Vagina (tissue), 2 donors: Measurements from ENCODE around the gene BGN. TPM values are rescaled to one million over a fixed set of nuclear protein-coding genes. Genes with fewer than 3 reads are reported as not detected.

Experiments
- DNase-seq, 2 donors: peaks; one replicate each; pipeline ENCODE4 v3.0.0-alpha.2; 2017; ENCODE audit errors: extremely low spot score in 2 of 2
- H3K27ac ChIP-seq: fragments of 200-600 bp; sonication (generic); one replicate; pipeline ENCODE4 v1.5.1; 2019
- H3K27me3 ChIP-seq: fragments of 200-600 bp; sonication (generic); one replicate; pipeline ENCODE4 v1.5.1; 2019
- H3K36me3 ChIP-seq, 2 donors: fragments of 200-600 bp; sonication (generic); one replicate each; pipeline ENCODE4 v1.5.1; 2017 to 2019
- H3K4me1 ChIP-seq: fragments of 200-600 bp; sonication (generic); one replicate; pipeline ENCODE4 v1.5.1; 2019
- H3K4me3 ChIP-seq, 2 donors: fragments of 200-600 bp; sonication (generic); 1 replicate in 1 of 2; 2 replicates in 1 of 2; pipeline ENCODE4 v1.5.1; 2016 to 2019
- H3K9me3 ChIP-seq: fragments of 200-600 bp; sonication (generic); one replicate; pipeline ENCODE4 v1.5.1; 2019
- CTCF ChIP-seq, 3 experiments: fragments of 450-650 bp in 2 of 3; fragments of 200-600 bp in 1 of 3; sonication (generic) in 1 of 3; IDR thresholded peaks; one replicate each; pipeline ENCODE4 v1.5.1; 2017 to 2019; ENCODE audit warnings: antibody characterized with exemption in 3 of 3, mild to moderate bottlenecking in 2 of 3, moderate library complexity in 2 of 3
- POLR2A ChIP-seq, 2 donors: fragments of 450-650 bp; IDR thresholded peaks; one replicate each; pipeline ENCODE4 v1.6.1; 2017; ENCODE audit warnings: antibody characterized with exemption in 2 of 2, mild to moderate bottlenecking in 2 of 2, moderate library complexity in 2 of 2
- POLR2AphosphoS5 ChIP-seq, 2 donors: sonication (generic); formaldehyde crosslinking; IDR thresholded peaks; one replicate each; pipeline ENCODE4 v1.9.0; 2017; ENCODE audit warnings: antibody characterized with exemption in 2 of 2, mild to moderate bottlenecking in 2 of 2, low read depth in 1 of 2; ENCODE audit not compliant: insufficient read depth in 1 of 2
- intact Hi-C: fragments of 100-400 bp; cut with DNase I; formaldehyde crosslinking; loops from one replicate; pipeline ENCODE4 v1.15.1; 2023
- total RNA-seq: library from RNA; depleted of rRNA; stranded (reverse); fragments of >200 nt; gene quantifications from one replicate; pipeline ENCODE4 v1.2.3, GENCODE V29; 2016

Gene BGN
- total RNA-seq, 1 donor from 2014 or later = 106 TPM

GRCh38 chrX:153519569-153520286 is 24.9 kb downstream of the BGN start:
- H3K27me3 ChIP-seq = no peaks in the 10 kb centered on the region
- H3K36me3 ChIP-seq = no peaks in the 10 kb centered on the region
- no peak for DNase-seq
- no peak overlapping the region for H3K4me3 ChIP-seq
- H3K4me1 ChIP-seq = no peaks in the 10 kb centered on the region
- no peak overlapping the region for H3K27ac ChIP-seq
- no peaks in the 10 kb centered on the region for H3K9me3 ChIP-seq
- no peak for TF ChIP-seq POLR2A (IDR thresholded peaks at IDR 0.05)
- no peak for TF ChIP-seq POLR2AphosphoS5 (IDR thresholded peaks at IDR 0.05; ENCODE audit: insufficient read depth in 1 of 2, low read depth in 1 of 2)
- TF ChIP-seq CTCF (IDR thresholded peaks at IDR 0.05) = no peak
- intact Hi-C loops = no loop called here

- Histone ChIP-seq H3K27me3 (no peaks in the 10 kb centered on the region), H3K4me1 (no peaks in the 10 kb centered on the region), H3K9me3 (no peaks in the 10 kb centered on the region), H3K36me3 (no peaks in the 10 kb centered on the region), H3K27ac (no peak overlapping the region), H3K4me3 (no peak overlapping the region)
- DNase-seq = no peak
- intact Hi-C loops = no loop called here
- TF ChIP-seq CTCF (IDR thresholded peaks at IDR 0.05) (no peak), POLR2AphosphoS5 (IDR thresholded peaks at IDR 0.05; ENCODE audit: insufficient read depth in 1 of 2, low read depth in 1 of 2) (no peak), POLR2A (IDR thresholded peaks at IDR 0.05) (no peak)
These were observed 25.6 kb downstream of the BGN start for GRCh38 chrX:153520287-153520917.

GRCh38 chrX:153521034-153521433 is 26.3 kb downstream of the BGN start:
- Histone ChIP-seq H3K27me3 (no peaks in the 10 kb centered on the region), H3K27ac (no peak overlapping the region), H3K4me3 (no peak overlapping the region), H3K36me3 (no peaks in the 10 kb centered on the region), H3K4me1 (no peaks in the 10 kb centered on the region), H3K9me3 (no peaks in the 10 kb centered on the region)
- TF ChIP-seq POLR2AphosphoS5 (IDR thresholded peaks at IDR 0.05; ENCODE audit: insufficient read depth in 1 of 2, low read depth in 1 of 2) (no peak), POLR2A (IDR thresholded peaks at IDR 0.05) (no peak), CTCF (IDR thresholded peaks at IDR 0.05) (no peak)
- intact Hi-C loops = no loop called here
- DNase-seq = no peak

GRCh38 chrX:153522259-153522658 is 27.5 kb downstream of the BGN start:
- no peaks in the 10 kb centered on the region for H3K27me3 ChIP-seq

More at GRCh38 chrX:153522259-153522658, 27.5 kb downstream of the BGN start:
- intact Hi-C loops = no loop called here
- H3K27ac ChIP-seq = no peak overlapping the region
- DNase-seq = no peak
- H3K4me3 ChIP-seq = no peak overlapping the region
- H3K36me3 ChIP-seq = no peaks in the 10 kb centered on the region
- H3K4me1 ChIP-seq = no peaks in the 10 kb centered on the region
- no peaks in the 10 kb centered on the region for H3K9me3 ChIP-seq
- TF ChIP-seq CTCF (IDR thresholded peaks at IDR 0.05) (no peak), POLR2AphosphoS5 (IDR thresholded peaks at IDR 0.05; ENCODE audit: insufficient read depth in 1 of 2, low read depth in 1 of 2) (no peak), POLR2A (IDR thresholded peaks at IDR 0.05) (no peak)
